Left ventricle myocardium superior (tissue), 1 donor: ENCODE results near the gene HIGD1A. TPM values are rescaled to one million over a fixed set of nuclear protein-coding genes. Genes with fewer than 3 reads are reported as not detected.

ENCODE experiments used
- ATAC-seq: fragments of 200-7000 bp; cut with Tn5 transposase; one replicate; pipeline ENCODE4 v1.9.1; 2020; ENCODE audit warnings: mild to moderate bottlenecking, moderate library complexity
- DNase-seq: peaks from one replicate; pipeline ENCODE4 v3.0.0-alpha.2; 2020
- intact Hi-C: fragments of 100-400 bp; cut with micrococcal nuclease; formaldehyde crosslinking; loops from one replicate; pipeline ENCODE4 v1.11.0; 2022
- long read RNA-seq: library from polyadenylated mRNA; unstranded; transcript quantifications from one replicate; pipeline ENCODE4 v2.0.0, GENCODE V29; 2021
- total RNA-seq: library from RNA; stranded (reverse); fragmentation: NEBNext Ultra II Directional; extraction: Animal tissue kit (Norgen Biotek cat#: 25700); gene quantifications from one replicate; pipeline ENCODE4 v1.2.1, GENCODE V29; 2021
- donor health status: DM: no; HTN: yes; CAD: no; lungs with severe emphysema.

The HIGD1A gene
- total RNA-seq = 333 TPM
- long read RNA-seq, transcript HIGD1A-204 (4 exons, 585 nt) = minor isoform, 12 of 755 reads
- long read RNA-seq, transcript HIGD1A-201 (4 exons, 1,373 nt) = major isoform, 718 of 755 reads
- long read RNA-seq, transcript HIGD1A-205 (3 exons, 983 nt) = minor isoform, 9 of 755 reads
- long read RNA-seq, partial matches to known transcripts = 5 of 755 reads
- long read RNA-seq, other reads (novel, unspliced or antisense) = 8 of 755 reads

DNA sequence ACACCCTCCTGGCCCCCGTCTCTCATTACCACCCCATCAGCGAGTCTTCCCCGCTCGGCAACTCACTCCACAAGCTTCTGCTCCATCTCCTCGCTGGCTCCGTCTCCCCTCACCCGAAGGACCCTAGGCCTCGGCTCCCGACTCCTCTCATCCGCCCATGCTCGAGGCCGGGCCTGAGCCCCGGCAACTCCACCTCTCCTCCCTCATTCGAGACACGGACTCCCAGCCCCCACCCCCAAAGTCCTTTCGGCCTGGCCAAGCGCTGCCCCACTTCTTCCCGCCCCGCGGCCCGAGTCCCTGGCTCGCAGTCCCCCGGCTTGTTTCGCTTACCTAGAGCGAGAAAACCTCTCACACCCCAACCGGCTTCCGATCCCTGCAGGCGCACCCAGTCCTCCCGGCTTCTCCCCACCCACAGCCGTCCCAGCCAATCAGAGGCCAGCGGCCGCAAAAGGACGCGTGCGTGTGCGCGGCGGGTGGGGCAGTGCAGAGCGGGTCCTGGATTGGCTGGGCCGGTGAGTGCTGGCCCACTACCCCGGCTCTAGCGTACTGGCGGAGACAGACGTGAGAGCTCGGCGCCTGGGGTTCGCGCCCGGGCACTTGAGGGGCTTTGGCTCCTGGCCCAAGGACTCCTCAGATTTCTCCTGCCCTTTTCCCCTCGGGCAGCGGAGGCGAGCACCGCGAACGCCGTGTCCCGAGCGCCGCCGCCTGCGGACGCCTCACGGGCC, at the start of gene HIGD1A:
Gene HIGD1A (minus strand): TSS at position 385 of the 725 bp plus-strand sequence. CDS start 10,237 bp downstream, outside the sequence.
- peak; percentile 97 for DNase-seq
- intact Hi-C loops = no loop called here
- peak; percentile 99 for ATAC-seq

DNA sequence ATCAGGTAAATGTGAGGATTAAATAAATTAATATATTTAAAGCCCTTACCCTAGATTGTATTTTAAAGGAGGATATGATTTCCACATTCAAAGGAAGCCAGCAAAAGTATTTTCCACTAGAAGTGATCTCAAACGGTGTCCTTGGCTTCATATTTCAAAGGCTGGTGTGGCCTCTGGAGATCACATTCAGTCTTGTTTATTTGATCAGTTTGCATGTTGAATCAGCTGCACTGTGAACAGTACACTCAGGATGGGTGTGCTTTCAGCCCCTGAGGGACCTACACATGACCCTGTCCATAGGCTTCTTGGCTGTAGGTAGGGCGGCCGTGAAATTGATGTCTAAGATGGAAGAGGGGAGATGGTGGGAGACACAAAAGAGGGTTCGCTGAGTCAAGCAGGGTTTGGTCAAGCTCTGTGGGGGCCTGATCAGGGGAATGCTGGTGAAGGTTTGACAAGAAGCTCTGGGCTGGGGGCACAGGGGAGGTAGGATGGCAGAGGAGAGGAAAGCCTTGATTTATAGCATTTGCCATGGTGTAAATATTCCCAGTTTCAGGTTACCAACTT, 49.5 kb upstream of the HIGD1A start:
- DNase-seq (no peak), ATAC-seq (no peak)
- intact Hi-C loops = no loop called here

DNA sequence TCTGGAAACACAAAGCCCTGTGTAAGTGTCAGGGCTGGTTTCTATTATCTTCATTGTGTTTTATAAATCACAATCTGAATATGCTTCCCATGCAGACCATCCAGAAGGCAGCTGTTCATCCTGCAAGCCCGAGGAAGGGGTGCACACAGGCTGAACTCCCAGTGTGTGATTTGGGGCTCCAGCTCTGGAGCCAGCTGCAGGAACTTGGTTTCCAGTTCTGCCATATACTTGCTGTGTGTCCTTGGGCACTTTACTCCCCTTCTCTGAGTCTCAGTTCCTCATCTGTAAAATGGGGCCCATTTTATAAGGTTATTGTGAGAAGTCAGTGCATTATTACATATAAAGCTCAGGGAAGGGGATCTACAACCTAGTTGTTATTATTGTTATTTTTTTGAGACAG, 48.8 kb upstream of the HIGD1A start:
- intact Hi-C loops = no loop called here
- ATAC-seq (no peak), DNase-seq (no peak)

- DNase-seq (no peak), ATAC-seq (peak; percentile 67)
- intact Hi-C loops = no loop called here
Measured at GRCh38 chr3:42852441-42852840, 48.2 kb upstream of the HIGD1A start.

DNA sequence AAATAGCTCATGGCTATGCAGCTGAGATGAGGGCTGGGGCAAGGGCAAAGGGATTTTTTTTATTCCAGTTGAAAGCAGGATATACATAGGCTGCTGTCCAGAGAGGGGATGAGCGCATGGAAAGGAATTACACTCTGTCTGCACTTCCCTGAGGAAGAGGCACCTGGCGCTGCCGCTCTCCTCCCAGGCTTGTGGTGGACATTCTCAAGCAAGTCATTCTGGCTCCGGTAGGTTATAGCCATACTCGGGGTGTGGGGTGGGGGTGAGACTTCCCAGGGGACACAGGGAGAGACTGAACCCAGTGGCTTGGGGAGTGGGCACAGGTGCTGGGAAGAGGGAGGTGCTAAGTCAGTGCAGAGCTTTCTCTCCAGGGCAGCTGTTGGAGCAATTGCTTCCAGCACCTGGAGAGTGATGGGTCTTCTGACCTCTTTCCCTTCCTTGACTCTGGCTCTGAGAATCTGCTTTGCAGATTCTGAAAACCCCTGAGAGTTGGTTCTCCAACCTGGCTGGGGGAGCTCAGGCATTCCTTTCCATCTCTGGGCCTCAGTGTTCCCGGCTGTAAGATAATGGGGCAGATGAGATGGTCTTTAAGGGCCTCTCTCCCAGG, 47.0 kb upstream of the HIGD1A start:
- DNase-seq (no peak), ATAC-seq (no peak)
- intact Hi-C loops = no loop called here

GRCh38 chr3:42850263-42850662, 46.0 kb upstream of the HIGD1A start:
- DNase-seq = no peak
- intact Hi-C loops = no loop called here
- no peak for ATAC-seq

DNA sequence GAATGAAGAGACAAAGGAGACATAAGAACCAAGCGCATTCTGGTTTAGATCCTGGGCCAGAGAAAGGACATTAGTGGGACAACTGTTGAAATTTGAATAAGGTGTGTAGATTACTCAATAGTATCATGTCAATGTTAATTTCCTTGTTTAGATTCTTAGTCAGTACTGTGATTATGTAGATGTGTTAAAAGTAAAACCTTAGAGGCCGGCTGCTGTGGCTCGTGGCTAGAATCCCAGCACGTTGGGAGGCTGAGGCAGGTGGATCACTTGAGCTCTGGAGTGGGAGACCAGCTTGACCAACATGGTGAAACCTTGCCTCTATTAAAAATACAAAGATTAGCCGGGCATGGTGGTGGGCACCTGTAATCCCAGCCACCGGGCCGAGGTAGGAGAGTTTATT, 44.7 kb upstream of the HIGD1A start:
- no peak for ATAC-seq
- no peak for DNase-seq
- intact Hi-C loops = no loop called here

DNA sequence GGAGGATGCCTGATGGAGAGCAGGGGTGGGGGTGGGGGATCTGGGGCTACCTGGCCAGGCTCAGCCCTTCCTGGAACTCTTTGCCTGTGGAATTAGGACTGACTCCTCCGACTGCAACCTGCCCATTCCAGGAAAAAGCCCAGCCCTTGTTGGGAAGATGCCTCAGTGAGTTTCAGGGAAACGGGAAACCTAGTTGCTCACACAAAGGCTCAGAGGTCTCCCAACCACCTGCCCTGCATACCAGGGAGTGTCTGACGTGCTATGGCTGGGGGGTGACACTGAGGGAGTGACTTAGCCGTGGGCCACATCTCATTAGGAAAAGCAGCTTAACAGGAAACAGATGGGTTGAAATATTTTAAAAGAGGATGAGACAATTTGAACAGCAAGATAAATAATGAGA, 43.4 kb upstream of the HIGD1A start:
- intact Hi-C loops = no loop called here
- DNase-seq (no peak), ATAC-seq (no peak)

DNA sequence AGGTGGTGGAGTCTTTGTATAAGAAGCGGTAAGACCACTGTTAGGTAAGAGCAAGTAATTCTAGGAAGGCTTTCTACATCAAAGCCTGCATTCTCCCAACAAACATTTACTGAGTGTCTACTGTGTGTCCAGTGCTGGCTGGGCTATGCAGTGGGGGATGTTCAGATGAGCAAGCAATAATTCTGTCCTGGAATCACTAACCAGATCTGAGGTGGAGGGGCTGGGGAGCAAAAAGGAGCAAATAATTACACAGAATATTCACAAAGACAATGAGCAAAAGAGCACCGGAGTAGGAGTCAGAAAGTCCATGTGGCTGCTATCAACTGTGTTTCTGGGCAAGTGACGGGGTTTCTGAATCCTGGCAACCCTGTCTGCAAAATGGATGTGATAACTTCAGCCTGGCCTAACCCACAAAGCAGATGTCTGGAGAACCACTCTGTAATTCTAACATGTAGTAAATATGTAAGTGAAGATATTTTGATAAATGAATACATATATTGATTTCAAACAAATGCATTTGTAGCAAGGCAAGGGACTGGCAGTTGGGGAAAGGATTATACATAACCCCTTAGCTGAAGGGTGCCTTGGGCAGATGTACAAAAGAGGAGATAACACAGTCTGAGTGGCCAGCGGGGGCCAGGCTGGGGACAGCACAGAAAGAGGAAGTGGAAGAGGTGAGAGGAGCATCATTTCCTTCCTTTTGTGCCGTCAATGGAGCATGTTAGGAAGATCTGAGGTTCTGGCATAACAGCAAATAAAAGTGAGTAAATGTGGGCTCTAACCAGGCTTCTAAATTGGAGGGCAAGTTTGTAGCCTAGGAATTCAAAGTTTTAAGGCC, 42.6 kb upstream of the HIGD1A start:
- DNase-seq (peak; percentile 51), ATAC-seq (peak; percentile 35)
- intact Hi-C loops = no loop called here

- intact Hi-C loops = no loop called here
- DNase-seq (no peak), ATAC-seq (no peak)
Measured at GRCh38 chr3:42844815-42845214, 40.5 kb upstream of the HIGD1A start.

DNA sequence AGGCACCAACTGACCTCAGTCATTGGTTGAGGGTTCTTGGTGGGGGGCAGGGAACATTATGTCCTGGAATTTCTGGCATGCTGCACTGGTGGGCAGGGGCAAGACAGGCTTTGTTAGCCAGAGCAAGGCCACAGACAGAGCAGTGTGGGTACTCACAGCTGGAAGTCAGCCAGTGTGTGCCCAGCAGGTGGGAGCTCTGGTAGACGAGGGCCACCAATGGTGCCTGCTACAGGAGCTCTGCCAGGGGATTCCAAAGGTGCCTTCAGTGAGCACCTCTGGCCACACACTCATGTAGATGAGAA, 40.1 kb upstream of the HIGD1A start:
- ATAC-seq (no peak), DNase-seq (no peak)
- intact Hi-C loops = no loop called here

GRCh38 chr3:42843713-42844411, 39.6 kb upstream of the HIGD1A start:
- peak; percentile 35 for DNase-seq
- ATAC-seq = peak; percentile 55
- intact Hi-C loops = no loop called here

DNA sequence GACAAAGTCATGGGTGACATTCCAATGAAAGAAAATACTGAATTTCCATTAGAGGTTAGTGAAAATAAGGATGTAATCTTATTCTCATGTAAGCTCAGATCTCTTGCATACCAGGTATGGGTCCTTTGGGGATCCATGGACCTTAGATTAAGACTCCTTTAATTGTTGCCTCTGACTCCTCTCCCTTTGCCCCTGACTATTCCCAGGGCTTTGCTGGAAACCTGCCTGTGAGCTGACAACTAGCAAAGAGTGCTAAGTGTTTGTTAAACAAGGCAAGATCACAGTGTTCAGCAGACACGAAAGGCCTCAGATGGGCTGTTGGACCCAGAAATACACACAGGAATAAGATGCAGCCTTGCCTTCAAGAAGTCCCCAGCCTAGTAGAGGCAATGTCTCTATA, 37.0 kb upstream of the HIGD1A start:
- ATAC-seq (no peak), DNase-seq (no peak)
- intact Hi-C loops = no loop called here

DNA sequence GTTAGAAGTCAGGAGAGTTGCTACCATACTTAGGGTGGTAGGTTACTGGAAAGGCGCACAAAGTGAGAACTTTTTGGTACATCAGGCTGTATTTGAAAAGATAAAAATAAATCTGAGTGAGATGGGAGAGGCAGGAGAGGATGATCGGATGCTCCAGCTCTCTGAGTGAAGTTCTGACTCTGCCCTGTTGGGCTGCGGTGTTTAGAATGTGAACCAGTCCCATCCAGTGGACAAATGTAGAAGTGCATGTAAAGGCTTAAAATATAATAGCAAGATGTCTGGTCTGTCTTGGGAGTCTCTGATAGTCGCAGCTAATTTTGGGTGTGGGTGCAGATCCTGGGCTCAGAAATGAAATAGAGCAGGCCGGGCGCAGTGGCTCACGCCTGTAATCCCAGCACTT, 35.3 kb upstream of the HIGD1A start:
- DNase-seq (peak; percentile 36), ATAC-seq (peak; percentile 85)
- intact Hi-C loops = loop anchor here (5.0 kb wide), 2 partner anchors 38 to 62 kb away; partner anchors contain the start of gene CYP8B1

DNA sequence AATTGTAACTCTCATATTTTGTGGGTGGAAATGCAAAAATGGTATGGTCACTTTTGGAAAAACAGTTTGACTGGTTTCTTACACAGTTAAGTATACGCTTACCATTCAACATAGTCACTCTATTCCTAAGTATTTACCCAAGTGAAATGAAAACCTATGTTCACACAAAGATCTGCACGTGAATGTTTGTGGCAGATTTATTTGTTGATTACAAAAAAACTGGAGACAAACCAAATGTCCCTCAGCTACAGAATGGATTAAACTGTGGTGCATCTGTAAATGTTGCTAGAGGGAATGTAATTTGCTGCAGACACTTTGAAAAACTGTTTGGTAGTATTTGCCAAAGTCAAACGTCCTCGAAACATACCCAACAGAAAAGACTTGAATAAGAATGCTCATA, 34.3 kb upstream of the HIGD1A start:
- intact Hi-C loops = loop anchor here (5.0 kb wide), 2 partner anchors 39 to 61 kb away; partner anchors contain the start of gene CYP8B1
- DNase-seq = no peak
- no peak for ATAC-seq

- intact Hi-C loops = loop anchor here (5.0 kb wide), 2 partner anchors 41 to 59 kb away; partner anchors contain the start of gene CYP8B1
- no peak for ATAC-seq
- DNase-seq = no peak
Measured at GRCh38 chr3:42836150-42837123, 32.1 kb upstream of the HIGD1A start.

DNA sequence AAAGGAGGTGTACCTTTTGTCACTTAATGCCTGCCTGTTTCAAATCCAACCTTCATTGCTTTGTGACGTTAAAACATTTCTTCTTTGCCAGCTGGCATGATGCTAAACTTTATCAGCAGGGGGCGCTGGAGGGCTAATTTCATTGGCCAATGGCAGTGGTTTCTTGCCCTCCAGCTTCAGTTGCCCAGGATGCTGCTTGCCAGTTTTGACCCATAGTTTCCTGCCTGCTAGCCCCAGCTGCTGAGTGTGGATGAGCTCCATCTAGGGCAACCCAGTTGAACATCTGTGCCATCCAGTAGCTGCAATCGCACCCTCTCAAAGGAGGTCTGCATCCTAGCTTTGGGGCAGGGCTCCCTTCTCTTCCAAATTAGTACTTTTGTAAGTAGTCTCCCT, 27.0 kb upstream of the HIGD1A start:
- ATAC-seq = peak; percentile 63
- peak; percentile 65 for DNase-seq
- intact Hi-C loops = no loop called here
